Measurements from ENCODE around the gene CACNA1B. TPM values are rescaled to one million over a fixed set of nuclear protein-coding genes. Genes with fewer than 3 reads are reported as not detected.

CACNA1B gene
- total RNA-seq, 1 experiment from 2014 or later = not detected

DNA sequence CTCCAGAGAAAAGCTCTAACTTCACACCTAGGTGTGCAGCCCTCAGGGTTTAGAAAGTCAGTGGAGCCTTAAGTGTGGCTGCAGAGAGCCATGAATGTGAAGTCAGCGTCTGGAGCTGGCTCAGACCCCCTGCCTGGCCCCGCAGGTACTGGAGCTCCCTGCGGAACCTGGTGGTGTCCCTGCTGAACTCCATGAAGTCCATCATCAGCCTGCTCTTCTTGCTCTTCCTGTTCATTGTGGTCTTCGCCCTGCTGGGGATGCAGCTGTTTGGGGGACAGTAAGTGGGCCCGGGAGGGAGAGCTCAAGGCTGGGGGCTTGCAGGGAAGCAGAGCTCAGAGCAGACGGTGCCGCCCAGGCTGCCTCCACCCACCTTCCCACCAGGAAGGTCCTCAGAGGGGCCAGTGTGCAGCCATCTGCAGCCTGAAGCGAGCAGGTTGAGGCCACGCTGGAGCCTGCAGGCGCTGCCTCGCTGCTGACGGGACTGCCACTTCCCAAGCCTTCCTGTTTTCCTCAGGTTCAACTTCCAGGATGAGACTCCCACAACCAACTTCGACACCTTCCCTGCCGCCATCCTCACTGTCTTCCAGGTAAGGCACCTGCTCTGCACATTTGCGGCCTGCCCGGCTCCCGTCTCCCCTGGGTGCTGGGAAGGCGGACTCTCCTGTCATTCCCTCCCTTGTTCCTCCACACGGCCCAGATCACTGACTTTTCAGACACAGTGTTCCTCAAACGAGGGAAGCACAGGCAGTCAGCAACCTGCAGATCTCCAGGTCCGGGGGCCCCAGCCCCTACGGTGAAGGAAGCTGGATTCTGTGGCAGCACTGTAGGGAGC lies 108.9 kb downstream of the CACNA1B start:
- Mint-ChIP-seq H3K36me3 (ENCODE audit: insufficient read depth, unreplicated experiment) (no peaks in the 10 kb centered on the region), H3K9me3 (ENCODE audit: low read depth, unreplicated experiment) (peaks cover 5% of the 10 kb centered on the region), H3K4me1 (ENCODE audit: low read depth, unreplicated experiment) (no peaks in the 10 kb centered on the region), H3K4me3 (ENCODE audit: low read depth, unreplicated experiment) (no peak overlapping the region), H3K27me3 (ENCODE audit: unreplicated experiment) (peaks cover 61% of the 10 kb centered on the region), H3K27ac (ENCODE audit: unreplicated experiment) (no peak overlapping the region)
- CTCF ChIA-PET = no interaction called here
- no peak for DNase-seq
- intact Hi-C loops (cut with micrococcal nuclease; ENCODE audit: unreplicated experiment) = no loop called here
- TF ChIP-seq, protein P1, sequence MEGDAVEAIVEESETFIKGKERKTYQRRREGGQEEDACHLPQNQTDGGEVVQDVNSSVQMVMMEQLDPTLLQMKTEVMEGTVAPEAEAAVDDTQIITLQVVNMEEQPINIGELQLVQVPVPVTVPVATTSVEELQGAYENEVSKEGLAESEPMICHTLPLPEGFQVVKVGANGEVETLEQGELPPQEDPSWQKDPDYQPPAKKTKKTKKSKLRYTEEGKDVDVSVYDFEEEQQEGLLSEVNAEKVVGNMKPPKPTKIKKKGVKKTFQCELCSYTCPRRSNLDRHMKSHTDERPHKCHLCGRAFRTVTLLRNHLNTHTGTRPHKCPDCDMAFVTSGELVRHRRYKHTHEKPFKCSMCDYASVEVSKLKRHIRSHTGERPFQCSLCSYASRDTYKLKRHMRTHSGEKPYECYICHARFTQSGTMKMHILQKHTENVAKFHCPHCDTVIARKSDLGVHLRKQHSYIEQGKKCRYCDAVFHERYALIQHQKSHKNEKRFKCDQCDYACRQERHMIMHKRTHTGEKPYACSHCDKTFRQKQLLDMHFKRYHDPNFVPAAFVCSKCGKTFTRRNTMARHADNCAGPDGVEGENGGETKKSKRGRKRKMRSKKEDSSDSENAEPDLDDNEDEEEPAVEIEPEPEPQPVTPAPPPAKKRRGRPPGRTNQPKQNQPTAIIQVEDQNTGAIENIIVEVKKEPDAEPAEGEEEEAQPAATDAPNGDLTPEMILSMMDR (IDR thresholded peaks at IDR 0.05; ENCODE audit: unreplicated experiment) = no peak
- BruUV-seq (replicated peaks) = no TSS peak

GRCh38 chr9:137987244-137988030 lies 109.9 kb downstream of the CACNA1B start:
- Mint-ChIP-seq H3K36me3 (ENCODE audit: insufficient read depth, unreplicated experiment) (no peaks in the 10 kb centered on the region), H3K4me1 (ENCODE audit: low read depth, unreplicated experiment) (no peaks in the 10 kb centered on the region), H3K4me3 (ENCODE audit: low read depth, unreplicated experiment) (no peak overlapping the region), H3K27ac (ENCODE audit: unreplicated experiment) (no peak overlapping the region), H3K27me3 (ENCODE audit: unreplicated experiment) (peaks cover 61% of the 10 kb centered on the region), H3K9me3 (ENCODE audit: low read depth, unreplicated experiment) (peaks cover 3% of the 10 kb centered on the region)
- CTCF ChIA-PET = no interaction called here
- BruUV-seq (replicated peaks) = no TSS peak
- TF ChIP-seq, protein P1 (IDR thresholded peaks at IDR 0.05; ENCODE audit: unreplicated experiment) = no peak
- no peak for DNase-seq
- intact Hi-C loops (cut with micrococcal nuclease; ENCODE audit: unreplicated experiment) = no loop called here

DNA sequence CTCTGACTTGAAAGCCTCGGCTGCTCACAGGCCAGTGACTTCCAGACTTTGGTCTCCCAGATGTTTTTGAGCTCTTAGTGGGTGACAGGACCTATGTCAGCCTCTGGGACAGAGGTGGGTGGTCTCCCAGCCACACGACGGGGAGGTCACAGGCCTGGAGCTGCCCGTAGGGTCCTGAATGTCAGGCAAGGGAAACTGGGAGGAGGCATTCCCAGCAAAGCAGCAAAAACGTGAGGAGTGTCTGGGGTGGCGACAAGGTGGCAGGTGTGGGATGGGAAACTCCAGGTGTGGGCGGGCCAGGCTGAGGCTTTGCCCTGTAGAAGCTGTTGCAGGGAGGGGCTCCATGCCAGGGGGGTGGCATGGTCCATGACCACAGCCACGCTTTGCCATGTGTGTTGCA lies 110.5 kb downstream of the CACNA1B start:
- peaks cover 61% of the 10 kb centered on the region for H3K27me3 Mint-ChIP-seq (ENCODE audit: unreplicated experiment)
- CTCF ChIA-PET = no interaction called here
- no TSS peak for BruUV-seq (replicated peaks)
- TF ChIP-seq, protein P1 (IDR thresholded peaks at IDR 0.05; ENCODE audit: unreplicated experiment) = no peak
- no peaks in the 10 kb centered on the region for H3K36me3 Mint-ChIP-seq (ENCODE audit: insufficient read depth, unreplicated experiment)
- H3K4me3 Mint-ChIP-seq (ENCODE audit: low read depth, unreplicated experiment) = no peak overlapping the region
- no peak overlapping the region for H3K27ac Mint-ChIP-seq (ENCODE audit: unreplicated experiment)
- intact Hi-C loops (cut with micrococcal nuclease; ENCODE audit: unreplicated experiment) = no loop called here
- peaks cover 3% of the 10 kb centered on the region for H3K9me3 Mint-ChIP-seq (ENCODE audit: low read depth, unreplicated experiment)
- DNase-seq = no peak
- H3K4me1 Mint-ChIP-seq (ENCODE audit: low read depth, unreplicated experiment) = no peaks in the 10 kb centered on the region

DNA sequence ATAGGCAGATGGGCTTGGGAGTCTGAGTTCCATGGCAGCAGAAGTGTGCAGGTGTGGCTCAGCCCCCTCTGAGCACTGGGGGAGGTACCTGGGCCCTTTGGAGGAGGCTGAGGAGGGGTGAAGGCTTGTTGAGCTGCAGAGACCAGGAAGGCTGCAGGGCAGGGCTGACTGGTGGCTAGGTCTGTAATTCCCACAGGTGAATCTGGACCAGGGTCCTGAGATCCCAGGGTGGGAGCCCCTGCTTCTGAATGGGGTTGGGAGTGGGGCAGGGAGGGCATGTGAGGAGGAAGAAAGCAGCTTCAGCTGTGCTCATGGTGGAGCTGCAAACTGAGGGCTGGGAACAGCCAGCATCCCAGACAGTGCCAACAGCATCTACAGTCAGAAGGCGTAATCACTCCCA lies 111.1 kb downstream of the CACNA1B start:
- no TSS peak for BruUV-seq (replicated peaks)
- CTCF ChIA-PET = no interaction called here
- Mint-ChIP-seq H3K4me1 (ENCODE audit: low read depth, unreplicated experiment) (no peaks in the 10 kb centered on the region), H3K36me3 (ENCODE audit: insufficient read depth, unreplicated experiment) (no peaks in the 10 kb centered on the region), H3K9me3 (ENCODE audit: low read depth, unreplicated experiment) (peaks cover 3% of the 10 kb centered on the region), H3K27ac (ENCODE audit: unreplicated experiment) (no peak overlapping the region), H3K27me3 (ENCODE audit: unreplicated experiment) (peaks cover 65% of the 10 kb centered on the region), H3K4me3 (ENCODE audit: low read depth, unreplicated experiment) (no peak overlapping the region)
- intact Hi-C loops (cut with micrococcal nuclease; ENCODE audit: unreplicated experiment) = no loop called here
- TF ChIP-seq, protein P1 (IDR thresholded peaks at IDR 0.05; ENCODE audit: unreplicated experiment) = no peak
- no peak for DNase-seq
